GM21717 (cell line): ENCODE measurements around the gene SERPINI1.
"Not testable (repeated sequence)": the region's sequence is repeated elsewhere in the genome, so short reads cannot be mapped to it uniquely, and the experiment has no call there.

Experiments used
- ATAC-seq: cut with Tn5 transposase; IDR thresholded peaks from one replicate; pipeline ENCODE4 v1.9.1; 2021; ENCODE audit warnings: mild to moderate bottlenecking, moderate library complexity; ENCODE audit not compliant: unreplicated experiment

The SERPINI1 gene

GRCh38 chr3:167785790-167786189, 50.3 kb downstream of the SERPINI1 start:
- ATAC-seq, result no peak

- ATAC-seq, result no peak
Measured at GRCh38 chr3:167787440-167787839, 51.9 kb downstream of the SERPINI1 start.

- ATAC-seq, result peak; percentile 63
Measured at GRCh38 chr3:167798443-167798842, 62.9 kb downstream of the SERPINI1 start.

GRCh38 chr3:167808910-167809309, 73.4 kb downstream of the SERPINI1 start:
- no peak for ATAC-seq

GRCh38 chr3:167810236-167810635, 74.7 kb downstream of the SERPINI1 start:
- no peak for ATAC-seq

- no peak for ATAC-seq
Measured at GRCh38 chr3:167811031-167811430, 75.5 kb downstream of the SERPINI1 start.

- no peak for ATAC-seq
Measured at GRCh38 chr3:167813169-167814123, 77.9 kb downstream of the SERPINI1 start.

- ATAC-seq, result no peak
Measured at GRCh38 chr3:167814441-167814951, 79.0 kb downstream of the SERPINI1 start.

GRCh38 chr3:167816953-167817352, 81.4 kb downstream of the SERPINI1 start:
- no peak for ATAC-seq

GRCh38 chr3:167820102-167820865, 84.8 kb downstream of the SERPINI1 start:
- ATAC-seq, result no peak

- no peak for ATAC-seq
Measured at GRCh38 chr3:167821248-167821805, 85.8 kb downstream of the SERPINI1 start.

- ATAC-seq, result no peak
Measured at GRCh38 chr3:167823738-167824137, 88.2 kb downstream of the SERPINI1 start.

GRCh38 chr3:167827588-167827987, 92.1 kb downstream of the SERPINI1 start:
- ATAC-seq, result not testable (repeated sequence)

GRCh38 chr3:167829071-167829470, 93.5 kb downstream of the SERPINI1 start:
- ATAC-seq, result no peak

- ATAC-seq, result peak; percentile 55
Measured at GRCh38 chr3:167830007-167830406, 94.5 kb downstream of the SERPINI1 start.

- ATAC-seq, result no peak
Measured at GRCh38 chr3:167835359-167835758, 99.8 kb downstream of the SERPINI1 start.

GRCh38 chr3:167835953-167836352, 100.4 kb downstream of the SERPINI1 start:
- ATAC-seq, result no peak

- ATAC-seq, result no peak
Measured at GRCh38 chr3:167837466-167837865, 101.9 kb downstream of the SERPINI1 start.

GRCh38 chr3:167839460-167840134, 104.1 kb downstream of the SERPINI1 start:
- peak; percentile 72 for ATAC-seq

GRCh38 chr3:167840247-167840646, 104.7 kb downstream of the SERPINI1 start:
- no peak for ATAC-seq

- ATAC-seq, result no peak
Measured at GRCh38 chr3:167843481-167843880, 108.0 kb downstream of the SERPINI1 start.
